ENCODE results near the gene ELF3. TPM values are rescaled to one million over a fixed set of nuclear protein-coding genes. Genes with fewer than 3 reads are reported as not detected.

The ELF3 gene
- total and polyA plus RNA-seq, 2 of the 4 experiments (the other 2 are of a cell fraction), result under 0.01 to 0.38 TPM

DNA sequence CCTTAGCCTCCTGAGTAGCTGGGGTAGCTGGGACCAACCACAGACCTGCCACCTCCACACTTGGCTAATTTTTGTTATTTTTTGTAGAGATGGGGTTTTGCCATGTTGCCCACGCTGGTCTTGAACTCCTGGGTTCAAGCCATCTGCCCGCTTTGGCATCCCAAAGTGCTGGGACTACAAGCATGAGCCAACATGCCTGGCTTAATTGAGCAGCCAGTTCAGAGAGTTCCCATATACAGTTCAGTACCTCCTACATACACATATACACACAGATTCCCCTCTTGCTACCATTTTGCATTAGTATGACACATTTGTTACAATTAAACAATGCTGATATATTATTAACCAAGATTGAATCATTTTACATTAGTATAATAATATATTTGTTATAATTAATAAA lies 25.0 kb upstream of the ELF3 start:
- CTCF ChIA-PET, result no interaction called here
- Histone ChIP-seq H2AFZ (replicated peaks; ENCODE audit: low read length, poor library complexity) (no peak overlapping the region), H2BK5ac (ENCODE audit: low read depth, low read length, poor library complexity, severe bottlenecking) (no peak overlapping the region), H3K9ac (ENCODE audit: low read depth, low read length) (no peak overlapping the region), H3K4me3 (ENCODE audit: insufficient read depth, low read depth, low read length) (no peak overlapping the region), H2BK120ac (ENCODE audit: low read depth, low read length) (no peak overlapping the region), H3K4me2 (ENCODE audit: low read depth, low read length) (no peak overlapping the region), H2AK5ac (ENCODE audit: low read depth, low read length) (no peak overlapping the region), H3K9me1 (ENCODE audit: insufficient read depth, low read length) (peaks cover 17% of the 10 kb centered on the region; the same call in 1 of the 2 replicates), H4K8ac (ENCODE audit: low read depth in 2 of 2, low read length in 2 of 2) (no peak overlapping the region), H3K27ac (ENCODE audit: insufficient read depth, low read length) (no peak overlapping the region), H2BK15ac (ENCODE audit: low read depth, low read length) (no peak overlapping the region), H3K23ac (ENCODE audit: low read depth, low read length) (no peak overlapping the region), H3K56ac (ENCODE audit: extremely low read depth, insufficient read depth, low read length) (no peak overlapping the region), H4K91ac (ENCODE audit: insufficient read depth, low read depth, low read length) (no peak overlapping the region), H3K9me3 (ENCODE audit: control insufficient read depth, insufficient read depth, low read length) (no peaks in the 10 kb centered on the region), H3K79me1 (ENCODE audit: low read depth in 1 of 2, low read length in 2 of 2) (peaks cover 24 to 65% of the 10 kb centered on the region in 2 experiments), H3K14ac (replicated peaks; ENCODE audit: low read depth, low read length) (no peak overlapping the region), H4K5ac (ENCODE audit: low read depth, low read length) (no peak overlapping the region), H4K20me1 (ENCODE audit: insufficient read depth, low read length) (no peaks in the 10 kb centered on the region; the same call in none of the 2 replicates), H3K27me3 (ENCODE audit: control insufficient read depth, insufficient read depth, low read length) (no peaks in the 10 kb centered on the region), H2BK20ac (ENCODE audit: low read depth, low read length) (no peak overlapping the region), H3K4me1 (ENCODE audit: control insufficient read depth, insufficient read depth, low read length) (peaks cover 2% of the 10 kb centered on the region), H2AK9ac (replicated peaks; ENCODE audit: low read depth, low read length, poor library complexity) (no peak overlapping the region), H3K4ac (ENCODE audit: low read depth, low read length) (no peak overlapping the region), H3K18ac (ENCODE audit: low read depth, low read length) (no peak overlapping the region), H3K36me3 (ENCODE audit: control insufficient read depth, insufficient read depth, low read length) (peaks cover 14% of the 10 kb centered on the region)
- dilution Hi-C loops (cut with HindIII; ENCODE audit: low sequenced_read_pairs, unreplicated experiment), result no loop called here
- TF ChIP-seq RAD21 (IDR thresholded peaks at IDR 0.05; ENCODE audit: low read length) (no peak), MXI1 (IDR thresholded peaks at IDR 0.05; ENCODE audit: borderline replicate concordance, low read depth, low read length) (no peak), RFX5 (IDR thresholded peaks at IDR 0.05; ENCODE audit: low read depth, low read length) (no peak), SMC3 (IDR thresholded peaks at IDR 0.05; ENCODE audit: low read depth, low read length) (no peak), MAFK (IDR thresholded peaks at IDR 0.05; ENCODE audit: low read depth, low read length) (no peak), CHD1 (IDR thresholded peaks at IDR 0.05; ENCODE audit: low read depth, low read length) (no peak), BHLHE40 (IDR thresholded peaks at IDR 0.05; ENCODE audit: low read depth, low read length) (no peak), POLR2A (IDR thresholded peaks at IDR 0.05; ENCODE audit: low read depth, low read length) (no peak)
- TF ChIP-seq, protein P1, sequence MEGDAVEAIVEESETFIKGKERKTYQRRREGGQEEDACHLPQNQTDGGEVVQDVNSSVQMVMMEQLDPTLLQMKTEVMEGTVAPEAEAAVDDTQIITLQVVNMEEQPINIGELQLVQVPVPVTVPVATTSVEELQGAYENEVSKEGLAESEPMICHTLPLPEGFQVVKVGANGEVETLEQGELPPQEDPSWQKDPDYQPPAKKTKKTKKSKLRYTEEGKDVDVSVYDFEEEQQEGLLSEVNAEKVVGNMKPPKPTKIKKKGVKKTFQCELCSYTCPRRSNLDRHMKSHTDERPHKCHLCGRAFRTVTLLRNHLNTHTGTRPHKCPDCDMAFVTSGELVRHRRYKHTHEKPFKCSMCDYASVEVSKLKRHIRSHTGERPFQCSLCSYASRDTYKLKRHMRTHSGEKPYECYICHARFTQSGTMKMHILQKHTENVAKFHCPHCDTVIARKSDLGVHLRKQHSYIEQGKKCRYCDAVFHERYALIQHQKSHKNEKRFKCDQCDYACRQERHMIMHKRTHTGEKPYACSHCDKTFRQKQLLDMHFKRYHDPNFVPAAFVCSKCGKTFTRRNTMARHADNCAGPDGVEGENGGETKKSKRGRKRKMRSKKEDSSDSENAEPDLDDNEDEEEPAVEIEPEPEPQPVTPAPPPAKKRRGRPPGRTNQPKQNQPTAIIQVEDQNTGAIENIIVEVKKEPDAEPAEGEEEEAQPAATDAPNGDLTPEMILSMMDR (conservative IDR thresholded peaks at IDR 0.05; ENCODE audit: low read depth, low read length), result no peak
- TF ChIP-seq, protein P2, sequence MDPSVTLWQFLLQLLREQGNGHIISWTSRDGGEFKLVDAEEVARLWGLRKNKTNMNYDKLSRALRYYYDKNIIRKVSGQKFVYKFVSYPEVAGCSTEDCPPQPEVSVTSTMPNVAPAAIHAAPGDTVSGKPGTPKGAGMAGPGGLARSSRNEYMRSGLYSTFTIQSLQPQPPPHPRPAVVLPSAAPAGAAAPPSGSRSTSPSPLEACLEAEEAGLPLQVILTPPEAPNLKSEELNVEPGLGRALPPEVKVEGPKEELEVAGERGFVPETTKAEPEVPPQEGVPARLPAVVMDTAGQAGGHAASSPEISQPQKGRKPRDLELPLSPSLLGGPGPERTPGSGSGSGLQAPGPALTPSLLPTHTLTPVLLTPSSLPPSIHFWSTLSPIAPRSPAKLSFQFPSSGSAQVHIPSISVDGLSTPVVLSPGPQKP (IDR thresholded peaks at IDR 0.05; ENCODE audit: borderline replicate concordance, low read depth, low read length), result no peak
- no peak for DNase-seq
- intact Hi-C loops (cut with micrococcal nuclease), result no loop called here
- WGBS, 2 experiments (ENCODE audit: extremely low coverage in 2 of 2, insufficient read length in 1 of 2), result 100% methylated on average over 1 of the region's 2 CpGs; no CpG with 5 or more reads in 1 of the 2 experiments
- POLR2A ChIA-PET (ENCODE audit: unreplicated experiment), result interaction anchor here (0.6 kb wide), 1 partner anchor 14 kb away, joined by 5 read pairs; no protein-coding TSS in a partner anchor
- no TSS peak for BruUV-seq (replicated peaks)
- in situ Hi-C loops (cut with MboI; ENCODE audit: low sequenced_read_pairs), result no loop called here
- ATAC-seq (ENCODE audit: low read depth), result no peak
